ENCODE results near the gene CTXN1. TPM values are rescaled to one million over a fixed set of nuclear protein-coding genes. Genes with fewer than 3 reads are reported as not detected.

The CTXN1 gene
- total and polyA plus RNA-seq, 2 of the 4 experiments (the other 2 are of a cell fraction) = 0.36 to 7.4 TPM

DNA sequence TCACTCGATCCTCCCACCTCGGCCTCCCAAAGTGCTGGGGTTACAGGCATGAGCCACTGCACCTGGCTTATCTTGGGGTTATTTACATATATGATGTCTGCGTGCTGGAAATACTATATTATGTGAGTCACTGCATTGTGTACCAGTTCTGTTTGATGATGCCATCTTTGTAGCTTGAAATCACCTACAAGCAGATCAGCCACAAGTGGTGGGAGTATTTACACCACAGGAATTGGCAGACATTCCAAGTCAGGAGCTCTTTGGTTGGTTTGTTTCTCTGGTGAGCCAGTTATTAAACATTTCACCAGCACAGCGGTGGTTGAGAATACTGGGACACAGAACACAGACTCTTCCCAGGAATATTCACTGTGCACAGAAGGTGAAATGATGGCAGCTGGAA, 22.0 kb upstream of the CTXN1 start:
- Histone ChIP-seq H4K5ac (ENCODE audit: low read depth, low read length) (no peak overlapping the region), H3K9me3 (ENCODE audit: control insufficient read depth, insufficient read depth, low read length) (no peaks in the 10 kb centered on the region), H2AK5ac (ENCODE audit: low read depth, low read length) (no peak overlapping the region), H3K9me1 (ENCODE audit: insufficient read depth, low read length) (no peaks in the 10 kb centered on the region), H4K20me1 (ENCODE audit: insufficient read depth, low read length) (no peaks in the 10 kb centered on the region), H2BK20ac (ENCODE audit: low read depth, low read length) (no peak overlapping the region), H3K4me2 (ENCODE audit: low read depth, low read length) (no peak overlapping the region), H3K23ac (ENCODE audit: low read depth, low read length) (no peak overlapping the region), H3K56ac (ENCODE audit: extremely low read depth, insufficient read depth, low read length) (no peak overlapping the region), H2AK9ac (replicated peaks; ENCODE audit: low read depth, low read length, poor library complexity) (no peak overlapping the region), H3K9ac (ENCODE audit: low read depth, low read length) (no peak overlapping the region), H3K36me3 (ENCODE audit: control insufficient read depth, insufficient read depth, low read length) (no peaks in the 10 kb centered on the region), H3K27ac (ENCODE audit: insufficient read depth, low read length) (no peak overlapping the region), H3K4me3 (ENCODE audit: insufficient read depth, low read depth, low read length) (no peak overlapping the region), H2BK5ac (ENCODE audit: low read depth, low read length, poor library complexity, severe bottlenecking) (no peak overlapping the region), H3K4me1 (ENCODE audit: control insufficient read depth, insufficient read depth, low read length) (no peaks in the 10 kb centered on the region; the same call in 1 of the 2 replicates), H3K18ac (ENCODE audit: low read depth, low read length) (no peak overlapping the region), H3K79me1 (ENCODE audit: low read depth in 1 of 2, low read length in 2 of 2) (peaks cover 0 to 4% of the 10 kb centered on the region in 2 experiments; a peak in 1 of 4 replicates), H4K8ac (ENCODE audit: low read depth in 2 of 2, low read length in 2 of 2) (no peak overlapping the region), H4K91ac (ENCODE audit: insufficient read depth, low read depth, low read length) (no peak overlapping the region), H3K27me3 (ENCODE audit: control insufficient read depth, insufficient read depth, low read length) (no peaks in the 10 kb centered on the region), H2BK120ac (ENCODE audit: low read depth, low read length) (no peak overlapping the region), H2BK15ac (ENCODE audit: low read depth, low read length) (no peak overlapping the region), H3K4ac (ENCODE audit: low read depth, low read length) (no peak overlapping the region), H3K14ac (replicated peaks; ENCODE audit: low read depth, low read length) (no peak overlapping the region), H2AFZ (replicated peaks; ENCODE audit: low read length, poor library complexity) (no peak overlapping the region)
- intact Hi-C loops (cut with micrococcal nuclease) = no loop called here
- BruUV-seq (replicated peaks) = no TSS peak
- CTCF ChIA-PET = no interaction called here
- ATAC-seq (ENCODE audit: low read depth) = no peak
- no CpG with 5 or more reads among the region's 4 CpGs for WGBS, 2 experiments (ENCODE audit: extremely low coverage in 2 of 2, insufficient read length in 1 of 2)
- dilution Hi-C loops (cut with HindIII; ENCODE audit: low sequenced_read_pairs, unreplicated experiment) = no loop called here
- no peak for TF ChIP-seq MAZ (IDR thresholded peaks at IDR 0.05; ENCODE audit: borderline replicate concordance, low read depth, low read length)
- no peak for TF ChIP-seq USF2 (IDR thresholded peaks at IDR 0.05; ENCODE audit: low read depth, low read length)
- no peak for TF ChIP-seq FOS (IDR thresholded peaks at IDR 0.05; ENCODE audit: low read depth, low read length)
- TF ChIP-seq MXI1 (IDR thresholded peaks at IDR 0.05; ENCODE audit: borderline replicate concordance, low read depth, low read length) = no peak
- TF ChIP-seq, protein P1, sequence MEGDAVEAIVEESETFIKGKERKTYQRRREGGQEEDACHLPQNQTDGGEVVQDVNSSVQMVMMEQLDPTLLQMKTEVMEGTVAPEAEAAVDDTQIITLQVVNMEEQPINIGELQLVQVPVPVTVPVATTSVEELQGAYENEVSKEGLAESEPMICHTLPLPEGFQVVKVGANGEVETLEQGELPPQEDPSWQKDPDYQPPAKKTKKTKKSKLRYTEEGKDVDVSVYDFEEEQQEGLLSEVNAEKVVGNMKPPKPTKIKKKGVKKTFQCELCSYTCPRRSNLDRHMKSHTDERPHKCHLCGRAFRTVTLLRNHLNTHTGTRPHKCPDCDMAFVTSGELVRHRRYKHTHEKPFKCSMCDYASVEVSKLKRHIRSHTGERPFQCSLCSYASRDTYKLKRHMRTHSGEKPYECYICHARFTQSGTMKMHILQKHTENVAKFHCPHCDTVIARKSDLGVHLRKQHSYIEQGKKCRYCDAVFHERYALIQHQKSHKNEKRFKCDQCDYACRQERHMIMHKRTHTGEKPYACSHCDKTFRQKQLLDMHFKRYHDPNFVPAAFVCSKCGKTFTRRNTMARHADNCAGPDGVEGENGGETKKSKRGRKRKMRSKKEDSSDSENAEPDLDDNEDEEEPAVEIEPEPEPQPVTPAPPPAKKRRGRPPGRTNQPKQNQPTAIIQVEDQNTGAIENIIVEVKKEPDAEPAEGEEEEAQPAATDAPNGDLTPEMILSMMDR (conservative IDR thresholded peaks at IDR 0.05; ENCODE audit: low read depth, low read length) = no peak
- no peak for TF ChIP-seq BHLHE40 (IDR thresholded peaks at IDR 0.05; ENCODE audit: low read depth, low read length)
- TF ChIP-seq POLR2A (IDR thresholded peaks at IDR 0.05; ENCODE audit: low read depth, low read length) = no peak
- no peak for TF ChIP-seq RFX5 (IDR thresholded peaks at IDR 0.05; ENCODE audit: low read depth, low read length)
- TF ChIP-seq ELK1 (IDR thresholded peaks at IDR 0.05; ENCODE audit: borderline replicate concordance, low read depth, low read length) = no peak
- no peak for TF ChIP-seq NFE2L2 (IDR thresholded peaks at IDR 0.05; ENCODE audit: low read depth, low read length)
- TF ChIP-seq CHD1 (IDR thresholded peaks at IDR 0.05; ENCODE audit: low read depth, low read length) = no peak
- no peak for TF ChIP-seq MAFK (IDR thresholded peaks at IDR 0.05; ENCODE audit: low read depth, low read length)
- TF ChIP-seq RCOR1 (IDR thresholded peaks at IDR 0.05; ENCODE audit: insufficient replicate concordance, low read length) = no peak
- no peak for TF ChIP-seq RAD21 (IDR thresholded peaks at IDR 0.05; ENCODE audit: low read length)
- no peak for TF ChIP-seq CEBPB (IDR thresholded peaks at IDR 0.05; ENCODE audit: low read depth, low read length)
- TF ChIP-seq SMC3 (IDR thresholded peaks at IDR 0.05; ENCODE audit: low read depth, low read length) = no peak
- in situ Hi-C loops (cut with MboI; ENCODE audit: low sequenced_read_pairs) = no loop called here
- POLR2A ChIA-PET (ENCODE audit: unreplicated experiment) = no interaction called here
- DNase-seq = peak; percentile 69

Measured in IMR-90 (cell line).